ENCODE results near the gene CCDC148.

CCDC148 gene

DNA sequence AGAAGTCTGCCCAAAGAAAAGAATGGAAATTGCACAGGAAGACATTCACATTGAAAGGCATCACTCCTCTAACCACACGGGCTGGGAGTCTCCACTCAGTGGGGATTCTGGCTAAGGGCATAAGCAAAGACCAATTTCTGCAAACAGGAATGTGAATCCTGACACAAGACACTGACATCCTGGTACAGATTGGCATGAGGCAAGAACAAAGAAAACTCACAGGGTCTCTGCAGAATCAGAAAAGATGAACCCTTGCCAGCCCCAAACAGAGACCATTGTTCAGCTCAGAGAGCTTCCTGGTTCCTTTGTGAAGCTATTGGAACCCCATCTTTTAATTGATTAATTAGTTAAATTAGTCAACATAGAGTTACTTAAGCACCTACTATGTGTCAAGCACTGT lies 272.6 kb downstream of the CCDC148 start:
- no peak for TF ChIP-seq EGR1 (IDR thresholded peaks at IDR 0.05)
- TF ChIP-seq NFIC (IDR thresholded peaks at IDR 0.05): 0 out of 2 replicates have a peak, but pooled peaks have one; percentile 3

DNA sequence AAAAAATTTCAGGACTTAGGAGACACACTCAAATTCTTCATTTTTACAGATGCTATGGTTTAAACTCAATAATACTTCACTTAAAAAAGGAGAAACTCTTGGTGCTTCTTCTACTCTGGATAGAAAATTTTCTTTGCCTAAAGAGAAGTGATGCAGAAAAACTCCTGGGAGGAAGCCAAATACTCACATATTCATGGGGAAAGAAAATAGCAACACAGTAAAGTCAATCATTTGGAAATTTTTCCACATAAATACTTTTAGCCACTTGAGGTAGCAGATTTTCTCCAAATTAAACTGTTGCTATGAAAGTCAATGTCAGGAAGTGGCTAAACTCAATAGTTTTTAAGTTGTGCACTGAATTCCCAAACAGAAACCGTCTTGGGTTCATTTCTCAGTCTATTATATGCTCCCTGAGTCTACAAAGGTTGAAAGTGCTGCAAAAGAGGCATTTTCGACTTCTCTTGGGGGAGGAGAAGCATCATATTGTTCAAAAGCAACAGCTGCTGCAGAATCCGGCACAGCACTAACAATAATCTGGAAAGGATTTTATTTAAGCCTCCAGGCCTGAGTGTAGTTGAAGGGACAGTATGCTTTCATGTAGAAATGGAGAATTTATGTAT lies 273.8 kb downstream of the CCDC148 start:
- TF ChIP-seq TCF12 (IDR thresholded peaks at IDR 0.05; ENCODE audit: low read depth): no peak
- no peak for TF ChIP-seq RAD21 (IDR thresholded peaks at IDR 0.05; ENCODE audit: low read depth)
- no peak for TF ChIP-seq EGR1 (IDR thresholded peaks at IDR 0.05)
- TF ChIP-seq YY1 (IDR thresholded peaks at IDR 0.05; ENCODE audit: low read depth): no peak
- no peak for TF ChIP-seq TAF1 (IDR thresholded peaks at IDR 0.05; ENCODE audit: low read depth)
- TF ChIP-seq NFIC (IDR thresholded peaks at IDR 0.05): no peak

DNA sequence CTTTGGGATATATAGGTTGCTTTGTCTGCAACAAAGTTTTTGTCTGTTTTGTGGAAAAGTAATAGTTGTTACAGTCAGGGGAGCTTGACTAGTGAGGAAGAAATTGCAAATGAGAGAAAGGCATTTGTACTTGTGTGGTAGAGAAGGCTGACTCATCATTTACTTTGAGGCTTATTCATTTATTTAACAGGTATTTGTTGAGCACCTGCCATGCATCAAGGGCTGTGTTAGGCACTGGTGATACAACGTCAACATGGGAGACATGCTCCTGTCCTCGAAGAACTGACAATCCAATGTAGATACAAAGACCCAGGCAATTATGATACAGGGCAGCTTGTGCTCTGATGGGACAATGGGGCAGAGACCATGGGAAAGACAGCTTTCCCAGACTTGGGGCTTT lies 275.4 kb downstream of the CCDC148 start:
- TF ChIP-seq, protein P1, sequence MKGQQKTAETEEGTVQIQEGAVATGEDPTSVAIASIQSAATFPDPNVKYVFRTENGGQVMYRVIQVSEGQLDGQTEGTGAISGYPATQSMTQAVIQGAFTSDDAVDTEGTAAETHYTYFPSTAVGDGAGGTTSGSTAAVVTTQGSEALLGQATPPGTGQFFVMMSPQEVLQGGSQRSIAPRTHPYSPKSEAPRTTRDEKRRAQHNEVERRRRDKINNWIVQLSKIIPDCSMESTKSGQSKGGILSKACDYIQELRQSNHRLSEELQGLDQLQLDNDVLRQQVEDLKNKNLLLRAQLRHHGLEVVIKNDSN (IDR thresholded peaks at IDR 0.05): no peak
- TF ChIP-seq, protein P2, sequence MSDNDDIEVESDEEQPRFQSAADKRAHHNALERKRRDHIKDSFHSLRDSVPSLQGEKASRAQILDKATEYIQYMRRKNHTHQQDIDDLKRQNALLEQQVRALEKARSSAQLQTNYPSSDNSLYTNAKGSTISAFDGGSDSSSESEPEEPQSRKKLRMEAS (IDR thresholded peaks at IDR 0.05): no peak

DNA sequence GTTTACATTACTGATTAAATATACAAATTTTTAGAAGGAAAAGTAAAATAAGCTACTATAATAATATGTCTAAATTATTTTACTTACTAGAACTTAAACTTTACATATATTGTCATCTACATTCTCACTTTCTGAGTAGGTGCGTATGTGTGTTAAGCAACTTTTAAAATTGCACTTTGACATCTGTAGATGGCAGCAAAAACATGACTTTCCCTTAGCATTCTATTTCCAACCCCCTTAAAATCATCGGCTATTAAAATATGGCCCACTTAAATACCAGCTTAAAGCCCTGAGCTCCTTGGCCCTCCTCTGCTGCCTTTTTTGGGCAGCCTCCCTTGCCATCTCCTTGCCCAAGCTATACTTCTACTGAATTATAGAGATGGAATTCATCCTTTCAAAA lies 276.9 kb downstream of the CCDC148 start:
- TF ChIP-seq, protein P2 (IDR thresholded peaks at IDR 0.05): no peak
- TF ChIP-seq RAD21 (IDR thresholded peaks at IDR 0.05; ENCODE audit: low read depth): peak; percentile 70

DNA sequence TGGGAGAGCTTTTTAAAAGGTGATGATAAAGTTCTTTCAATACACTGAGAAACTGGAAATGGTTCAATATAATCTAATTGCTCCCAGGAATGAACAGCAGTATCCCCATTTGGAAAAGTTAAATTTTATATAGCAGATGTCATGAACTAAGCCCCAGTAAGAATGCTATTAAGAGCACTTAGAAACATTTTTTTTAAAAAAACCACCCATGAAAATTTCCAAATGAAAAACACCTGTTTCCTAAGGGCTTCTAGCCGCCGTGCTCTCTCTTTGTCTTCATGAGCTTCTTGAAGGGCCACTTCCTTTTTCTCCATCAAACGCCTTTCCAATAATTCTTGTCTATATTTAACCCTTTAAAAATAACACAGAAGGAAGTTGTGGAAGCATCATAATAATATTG lies 277.9 kb downstream of the CCDC148 start:
- TF ChIP-seq EP300 (IDR thresholded peaks at IDR 0.05; ENCODE audit: borderline replicate concordance) (no peak), CEBPB (IDR thresholded peaks at IDR 0.05) (no peak), TCF12 (IDR thresholded peaks at IDR 0.05; ENCODE audit: low read depth) (no peak), ZBTB7A (IDR thresholded peaks at IDR 0.05; ENCODE audit: low read depth) (no peak)

DNA sequence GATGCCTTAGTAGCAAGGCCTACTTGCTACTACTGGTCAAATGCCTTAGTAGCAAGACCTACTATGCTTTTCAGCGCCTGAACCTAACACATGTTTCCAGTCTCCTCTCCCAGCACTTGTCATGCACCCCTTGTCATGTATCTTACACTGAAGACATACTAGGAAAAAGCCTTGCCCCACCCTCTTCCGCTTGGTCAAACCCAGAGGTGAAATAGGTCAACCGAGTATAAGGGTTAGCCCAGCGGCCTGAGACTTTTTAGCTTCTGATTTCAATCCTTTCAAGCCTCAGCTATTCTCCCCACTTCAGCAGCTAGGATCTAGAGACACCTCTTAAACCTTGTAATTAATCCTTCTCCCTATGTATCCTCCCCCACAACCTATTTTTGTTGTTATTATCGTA lies 281.6 kb downstream of the CCDC148 start:
- no peak for TF ChIP-seq TEAD4 (IDR thresholded peaks at IDR 0.05)
- TF ChIP-seq CREB1 (IDR thresholded peaks at IDR 0.05; ENCODE audit: low read depth): no peak
- TF ChIP-seq EGR1 (IDR thresholded peaks at IDR 0.05): no peak

DNA sequence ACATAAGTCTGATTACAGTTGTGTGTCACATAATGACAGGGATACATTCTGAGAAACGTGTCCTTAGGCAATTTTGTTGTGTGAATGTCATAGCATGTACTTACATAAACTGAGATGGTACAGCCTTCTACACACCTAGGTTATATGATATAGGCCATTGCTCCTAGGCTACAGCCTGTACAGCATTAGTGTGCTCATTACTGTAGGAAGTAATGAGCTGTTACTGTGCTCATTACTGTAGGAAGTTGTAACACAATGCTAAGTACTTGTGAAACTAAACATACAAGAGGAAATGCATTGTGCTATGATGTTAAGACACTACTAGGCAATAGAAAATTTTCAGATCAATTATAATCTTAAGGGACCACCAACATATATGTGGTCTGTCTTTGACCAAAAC lies 282.1 kb downstream of the CCDC148 start:
- TF ChIP-seq TAF1 (IDR thresholded peaks at IDR 0.05; ENCODE audit: low read depth) (no peak), CEBPB (IDR thresholded peaks at IDR 0.05) (no peak), FOXM1 (IDR thresholded peaks at IDR 0.05; ENCODE audit: borderline replicate concordance, low read depth) (no peak), YY1 (IDR thresholded peaks at IDR 0.05; ENCODE audit: low read depth) (no peak), TCF12 (IDR thresholded peaks at IDR 0.05; ENCODE audit: low read depth) (no peak), EP300 (IDR thresholded peaks at IDR 0.05; ENCODE audit: borderline replicate concordance) (no peak), ZBTB7A (IDR thresholded peaks at IDR 0.05; ENCODE audit: low read depth) (no peak), RAD21 (IDR thresholded peaks at IDR 0.05; ENCODE audit: low read depth) (no peak), CREB1 (IDR thresholded peaks at IDR 0.05; ENCODE audit: low read depth) (no peak), TEAD4 (IDR thresholded peaks at IDR 0.05) (no peak)
- TF ChIP-seq, protein P1 (IDR thresholded peaks at IDR 0.05): no peak

DNA sequence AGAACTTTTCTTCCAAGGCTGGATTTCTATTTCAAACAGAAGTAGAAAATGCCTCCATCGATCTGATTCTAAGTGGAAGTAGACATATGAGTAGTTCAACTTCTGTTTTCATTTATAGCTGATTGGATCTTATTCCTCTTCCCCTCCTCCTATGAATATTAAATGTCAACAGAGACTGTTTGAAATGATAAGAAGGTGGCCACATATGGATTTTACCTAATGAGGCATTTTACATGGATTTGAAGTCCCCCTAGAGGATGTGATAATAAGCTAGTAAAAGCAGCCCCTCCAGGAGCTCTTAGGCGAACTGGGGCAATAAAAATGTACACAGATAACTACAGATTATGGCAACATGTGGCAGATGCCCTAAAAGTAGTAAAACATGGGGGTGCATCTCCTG lies 283.8 kb downstream of the CCDC148 start:
- TF ChIP-seq, protein P1 (IDR thresholded peaks at IDR 0.05): no peak
- TF ChIP-seq FOXM1 (IDR thresholded peaks at IDR 0.05; ENCODE audit: borderline replicate concordance, low read depth) (no peak), CEBPB (IDR thresholded peaks at IDR 0.05) (no peak), RAD21 (IDR thresholded peaks at IDR 0.05; ENCODE audit: low read depth) (no peak), ZBTB7A (IDR thresholded peaks at IDR 0.05; ENCODE audit: low read depth) (no peak), YY1 (IDR thresholded peaks at IDR 0.05; ENCODE audit: low read depth) (no peak), TEAD4 (IDR thresholded peaks at IDR 0.05) (no peak), EP300 (IDR thresholded peaks at IDR 0.05; ENCODE audit: borderline replicate concordance) (no peak), CREB1 (IDR thresholded peaks at IDR 0.05; ENCODE audit: low read depth) (no peak), NFIC (IDR thresholded peaks at IDR 0.05) (no peak), TAF1 (IDR thresholded peaks at IDR 0.05; ENCODE audit: low read depth) (no peak), EGR1 (IDR thresholded peaks at IDR 0.05) (no peak), TCF12 (IDR thresholded peaks at IDR 0.05; ENCODE audit: low read depth) (no peak)
- TF ChIP-seq, protein P2 (IDR thresholded peaks at IDR 0.05): no peak
- TF ChIP-seq, protein P3, sequence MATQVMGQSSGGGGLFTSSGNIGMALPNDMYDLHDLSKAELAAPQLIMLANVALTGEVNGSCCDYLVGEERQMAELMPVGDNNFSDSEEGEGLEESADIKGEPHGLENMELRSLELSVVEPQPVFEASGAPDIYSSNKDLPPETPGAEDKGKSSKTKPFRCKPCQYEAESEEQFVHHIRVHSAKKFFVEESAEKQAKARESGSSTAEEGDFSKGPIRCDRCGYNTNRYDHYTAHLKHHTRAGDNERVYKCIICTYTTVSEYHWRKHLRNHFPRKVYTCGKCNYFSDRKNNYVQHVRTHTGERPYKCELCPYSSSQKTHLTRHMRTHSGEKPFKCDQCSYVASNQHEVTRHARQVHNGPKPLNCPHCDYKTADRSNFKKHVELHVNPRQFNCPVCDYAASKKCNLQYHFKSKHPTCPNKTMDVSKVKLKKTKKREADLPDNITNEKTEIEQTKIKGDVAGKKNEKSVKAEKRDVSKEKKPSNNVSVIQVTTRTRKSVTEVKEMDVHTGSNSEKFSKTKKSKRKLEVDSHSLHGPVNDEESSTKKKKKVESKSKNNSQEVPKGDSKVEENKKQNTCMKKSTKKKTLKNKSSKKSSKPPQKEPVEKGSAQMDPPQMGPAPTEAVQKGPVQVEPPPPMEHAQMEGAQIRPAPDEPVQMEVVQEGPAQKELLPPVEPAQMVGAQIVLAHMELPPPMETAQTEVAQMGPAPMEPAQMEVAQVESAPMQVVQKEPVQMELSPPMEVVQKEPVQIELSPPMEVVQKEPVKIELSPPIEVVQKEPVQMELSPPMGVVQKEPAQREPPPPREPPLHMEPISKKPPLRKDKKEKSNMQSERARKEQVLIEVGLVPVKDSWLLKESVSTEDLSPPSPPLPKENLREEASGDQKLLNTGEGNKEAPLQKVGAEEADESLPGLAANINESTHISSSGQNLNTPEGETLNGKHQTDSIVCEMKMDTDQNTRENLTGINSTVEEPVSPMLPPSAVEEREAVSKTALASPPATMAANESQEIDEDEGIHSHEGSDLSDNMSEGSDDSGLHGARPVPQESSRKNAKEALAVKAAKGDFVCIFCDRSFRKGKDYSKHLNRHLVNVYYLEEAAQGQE (IDR thresholded peaks at IDR 0.05; ENCODE audit: low read depth): no peak

All from Ishikawa (cell line).